HepG2 (cell line): ENCODE data around the gene ZKSCAN5. TPM values are rescaled to one million over a fixed set of nuclear protein-coding genes. Genes with fewer than 3 reads are reported as not detected.

Experiments
- CENPX ChIP-seq: sonication (generic); formaldehyde crosslinking; IDR thresholded peaks from 2 replicates; pipeline ENCODE4 v1.9.0; 2021; ENCODE audit warnings: mild to moderate bottlenecking, missing genetic modification reagents, moderate library complexity
- DBP ChIP-seq: sonication (generic); formaldehyde crosslinking; IDR thresholded peaks from 2 replicates; pipeline ENCODE4 v1.4.0; 2020; ENCODE audit warnings: missing genetic modification reagents; ENCODE audit errors: not compliant biosample characterization
- ESRRA ChIP-seq: sonication (generic); formaldehyde crosslinking; IDR thresholded peaks from 2 replicates; pipeline ENCODE4 v1.5.1; 2020; ENCODE audit warnings: mild to moderate bottlenecking, low read depth, missing genetic modification reagents
- HNF4A ChIP-seq: sonication (generic); formaldehyde crosslinking; IDR thresholded peaks from 2 replicates; pipeline ENCODE4 v1.4.0; 2020; ENCODE audit warnings: missing genetic modification reagents
- KDM3A ChIP-seq: IDR thresholded peaks from 2 replicates; pipeline ENCODE4 v1.6.1; 2018; ENCODE audit warnings: low read depth, missing compliant biosample characterization
- KDM5B ChIP-seq: sonication (generic); formaldehyde crosslinking; IDR thresholded peaks from 2 replicates; pipeline ENCODE4 v1.4.0; 2020; ENCODE audit warnings: missing genetic modification reagents, mild to moderate bottlenecking, borderline replicate concordance
- MTF2 ChIP-seq: sonication (generic); formaldehyde crosslinking; IDR thresholded peaks from 2 replicates; pipeline ENCODE4 v1.5.0; 2020; ENCODE audit warnings: missing genetic modification reagents, borderline replicate concordance
- MXI1 ChIP-seq: IDR thresholded peaks from 3 replicates; pipeline ENCODE4 v1.6.1; 2012; ENCODE audit warnings: low read depth, low read length, inconsistent platforms, borderline replicate concordance
- NONO ChIP-seq, 2 experiments: fragments of 450-650 bp in 1 of 2; sonication (generic) in 1 of 2; formaldehyde crosslinking in 1 of 2; IDR thresholded peaks in 1 of 2; conservative IDR thresholded peaks in 1 of 2; 2 replicates each; pipeline versions ENCODE4 v1.6.1 to v1.8.0; 2017 to 2022; ENCODE audit warnings: mild to moderate bottlenecking in 1 of 2, missing genetic modification reagents in 1 of 2, moderate library complexity in 1 of 2
- PCBP1 ChIP-seq: fragments of 200-400 bp; formaldehyde crosslinking; IDR thresholded peaks from 2 replicates; pipeline ENCODE4 v1.6.1; 2017; ENCODE audit warnings: mild to moderate bottlenecking, low read depth, low read length, borderline replicate concordance
- TARDBP ChIP-seq: sonication (generic); formaldehyde crosslinking; IDR thresholded peaks from 2 replicates; pipeline ENCODE4 v1.8.0; 2022; ENCODE audit warnings: mild to moderate bottlenecking, missing genetic modification reagents
- TSC22D2 ChIP-seq: sonication (generic); formaldehyde crosslinking; IDR thresholded peaks from 2 replicates; pipeline ENCODE4 v1.5.1; 2020; ENCODE audit warnings: missing genetic modification reagents, mild to moderate bottlenecking, borderline replicate concordance
- ZHX2 ChIP-seq, 2 experiments: sonication (generic) in 1 of 2; formaldehyde crosslinking in 1 of 2; IDR thresholded peaks; 2 replicates each; pipeline versions ENCODE4 v1.6.1 to v1.9.0; 2014 to 2022; ENCODE audit warnings: antibody characterized with exemption in 1 of 2, borderline replicate concordance in 1 of 2, inconsistent platforms in 1 of 2, low read depth in 1 of 2, missing genetic modification reagents in 1 of 2
- ZNF44 ChIP-seq: sonication (generic); formaldehyde crosslinking; IDR thresholded peaks from 2 replicates; pipeline ENCODE4 v1.5.1; 2020; ENCODE audit warnings: mild to moderate bottlenecking, missing genetic modification reagents
- ZNF552 ChIP-seq: sonication (generic); formaldehyde crosslinking; IDR thresholded peaks from 2 replicates; pipeline ENCODE4 v1.9.0; 2022; ENCODE audit warnings: missing genetic modification reagents, mild to moderate bottlenecking, borderline replicate concordance
- ZNF790 ChIP-seq: sonication (generic); formaldehyde crosslinking; IDR thresholded peaks from 2 replicates; pipeline ENCODE4 v1.8.0; 2022; ENCODE audit warnings: missing genetic modification reagents, mild to moderate bottlenecking, borderline replicate concordance
- ZNF800 ChIP-seq: sonication (generic); formaldehyde crosslinking; IDR thresholded peaks from 2 replicates; pipeline ENCODE4 v1.4.0; 2020; ENCODE audit warnings: missing genetic modification reagents
- polyA plus RNA-seq, 8 experiments: library from polyadenylated mRNA; depleted of rRNA in 3 of 8; stranded (reverse) in 7 of 8; unstranded in 1 of 8; fragments of >200 nt; fragmentation: Illumina TruSeq in 4 of 8; extraction: Trizol in 4 of 8; gene quantifications; 2 replicates each; pipeline versions ENCODE4 v1.2.1 to v1.2.3, GENCODE V29; 2011 to 2016; ENCODE audit warnings: low read depth in 4 of 8, missing spikeins in 1 of 8, mixed read lengths in 1 of 8; ENCODE audit not compliant: insufficient read depth in 1 of 8
- total RNA-seq, 5 experiments: library from RNA; depleted of rRNA; stranded (reverse); fragments of >200 nt; fragmentation: Illumina TruSeq; extraction: Trizol; gene quantifications; 2 replicates each; pipeline ENCODE4 v1.2.3, GENCODE V29; 2016; ENCODE audit warnings: low read depth in 1 of 5
- TF ChIP-seq, protein P1 (sequence below): sonication (generic); formaldehyde crosslinking; IDR thresholded peaks from 2 replicates; pipeline ENCODE4 v1.4.0; 2020; ENCODE audit warnings: missing genetic modification reagents

Gene ZKSCAN5
- total and polyA plus RNA-seq, 2 of the 13 experiments (the other 11 are each of a cell fraction or from before 2014, with no cell fraction given), result 5.5 to 11.7 TPM

- TF ChIP-seq ZNF800 (peak; percentile 32; the same call in 1 of the 2 replicates), ZNF44 (CRISPR knock-in tag) (0 out of 2 replicates have a peak, but pooled peaks have one; percentile 67), ZHX2 (IDR thresholded peaks at IDR 0.05; ENCODE audit: low read depth) (no peak), ZHX2 (CRISPR knock-in tag; IDR thresholded peaks at IDR 0.05; ENCODE audit: borderline replicate concordance) (no peak), PCBP1 (0 out of 2 replicates have a peak, but pooled peaks have one; percentile 63), KDM5B (CRISPR knock-in tag) (peak; percentile 84), TARDBP (CRISPR knock-in tag) (peak; percentile 64; the same call in 1 of the 2 replicates), ZNF552 (CRISPR knock-in tag) (0 out of 2 replicates have a peak, but pooled peaks have one; percentile 48), ESRRA (CRISPR knock-in tag) (peak; percentile 19; the same call in 1 of the 2 replicates), HNF4A (CRISPR knock-in tag) (peak; percentile 2; the same call in 1 of the 2 replicates), MTF2 (CRISPR knock-in tag) (no peak), ZNF790 (CRISPR knock-in tag) (peak; percentile 62; the same call in 1 of the 2 replicates), CENPX (no peak), TSC22D2 (CRISPR knock-in tag) (peak; percentile 65; the same call in 1 of the 2 replicates), KDM3A (peak; percentile 85), DBP (no peak), MXI1 (peak; percentile 70; the same call in 1 of the 3 replicates), NONO (IDR thresholded peaks at IDR 0.05) (no peak), NONO (CRISPR knock-in tag; conservative IDR thresholded peaks at IDR 0.05) (peak; percentile 73)
- TF ChIP-seq, protein P1, sequence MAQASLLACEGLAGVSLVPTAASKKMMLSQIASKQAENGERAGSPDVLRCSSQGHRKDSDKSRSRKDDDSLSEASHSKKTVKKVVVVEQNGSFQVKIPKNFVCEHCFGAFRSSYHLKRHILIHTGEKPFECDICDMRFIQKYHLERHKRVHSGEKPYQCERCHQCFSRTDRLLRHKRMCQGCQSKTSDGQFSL (CRISPR knock-in tag), result peak; percentile 81
Measured at GRCh38 chr7:99558306-99559174, 54.1 kb downstream of the ZKSCAN5 start, which contains the start of gene ZNF655 (continued).
